Measurements from ENCODE around the gene PPIA. TPM values are rescaled to one million over a fixed set of nuclear protein-coding genes. Genes with fewer than 3 reads are reported as not detected.

PPIA gene
- total and polyA plus RNA-seq, 2 donors from 2014 or later, result 1,143 to 2,940 TPM

- Histone ChIP-seq H3K9me3 (ENCODE audit: control insufficient read depth in 2 of 3, insufficient read depth in 1 of 3, low read length in 3 of 3) (no peaks in the 10 kb centered on the region), H3K27me3 (ENCODE audit: control insufficient read depth, insufficient read depth, low read length) (no peaks in the 10 kb centered on the region), H3K4me3 (ENCODE audit: low read length in 3 of 3) (no peak overlapping the region), H3K9ac (ENCODE audit: low read length in 3 of 3) (no peak overlapping the region), H3K36me3 (ENCODE audit: control insufficient read depth in 2 of 3, insufficient read depth in 3 of 3, low read length in 3 of 3) (peaks cover 4 to 27% (median 17%) of the 10 kb centered on the region in 3 donors), H3K4me1 (ENCODE audit: control insufficient read depth in 2 of 3, insufficient read depth in 2 of 3, low read depth in 1 of 3, low read length in 3 of 3) (peaks cover 0 to 17% (median 0%) of the 10 kb centered on the region in 3 donors), H3K27ac (ENCODE audit: low read depth in 2 of 2, low read length in 2 of 2) (peak overlapping the region in 1 of 2 donors; percentile 11)
- TF ChIP-seq CTCF (IDR thresholded peaks at IDR 0.05; ENCODE audit: borderline replicate concordance, extremely low read depth, insufficient read depth), result no peak
- intact Hi-C loops (cut with DNase I), result no loop called here
- FAIRE-seq (no peak), DNase-seq (peak in 1 of 5 donors; percentile 30)
Observed at GRCh38 chr7:44768628-44769371, 27.7 kb upstream of the PPIA start.

GRCh38 chr7:44769376-44769775 lies 27.1 kb upstream of the PPIA start:
- H3K9ac ChIP-seq (ENCODE audit: low read length in 3 of 3), result no peak overlapping the region
- TF ChIP-seq CTCF (IDR thresholded peaks at IDR 0.05; ENCODE audit: borderline replicate concordance, extremely low read depth, insufficient read depth), result no peak
- peak overlapping the region in 1 of 2 donors; percentile 55 for H3K27ac ChIP-seq (ENCODE audit: low read depth in 2 of 2, low read length in 2 of 2)
- DNase-seq (peak in 2 of 5 donors; percentile 46 to 54), FAIRE-seq (no peak)
- no peaks in the 10 kb centered on the region for H3K9me3 ChIP-seq (ENCODE audit: control insufficient read depth in 2 of 3, insufficient read depth in 1 of 3, low read length in 3 of 3)
- intact Hi-C loops (cut with DNase I), result no loop called here
- no peaks in the 10 kb centered on the region for H3K27me3 ChIP-seq (ENCODE audit: control insufficient read depth, insufficient read depth, low read length)
- peaks cover 3 to 21% (median 13%) of the 10 kb centered on the region in 3 donors for H3K36me3 ChIP-seq (ENCODE audit: control insufficient read depth in 2 of 3, insufficient read depth in 3 of 3, low read length in 3 of 3)
- no peak overlapping the region for H3K4me3 ChIP-seq (ENCODE audit: low read length in 3 of 3)
- peaks cover 0 to 17% (median 0%) of the 10 kb centered on the region in 3 donors for H3K4me1 ChIP-seq (ENCODE audit: control insufficient read depth in 2 of 3, insufficient read depth in 2 of 3, low read depth in 1 of 3, low read length in 3 of 3)

GRCh38 chr7:44769776-44770294 lies 26.6 kb upstream of the PPIA start:
- DNase-seq (peak in 1 of 5 donors; percentile 31), FAIRE-seq (no peak)
- H3K27ac ChIP-seq (ENCODE audit: low read depth in 2 of 2, low read length in 2 of 2), result peak overlapping the region in 1 of 2 donors; percentile 55
- no peaks in the 10 kb centered on the region for H3K27me3 ChIP-seq (ENCODE audit: control insufficient read depth, insufficient read depth, low read length)
- H3K4me1 ChIP-seq (ENCODE audit: control insufficient read depth in 2 of 3, insufficient read depth in 2 of 3, low read depth in 1 of 3, low read length in 3 of 3), result peaks cover 0 to 17% (median 0%) of the 10 kb centered on the region in 3 donors
- no peak for TF ChIP-seq CTCF (IDR thresholded peaks at IDR 0.05; ENCODE audit: borderline replicate concordance, extremely low read depth, insufficient read depth)
- intact Hi-C loops (cut with DNase I), result no loop called here
- H3K4me3 ChIP-seq (ENCODE audit: low read length in 3 of 3), result peak overlapping the region in 1 of 3 donors; percentile 19
- no peaks in the 10 kb centered on the region for H3K9me3 ChIP-seq (ENCODE audit: control insufficient read depth in 2 of 3, insufficient read depth in 1 of 3, low read length in 3 of 3)
- peaks cover 0 to 17% (median 8%) of the 10 kb centered on the region in 3 donors for H3K36me3 ChIP-seq (ENCODE audit: control insufficient read depth in 2 of 3, insufficient read depth in 3 of 3, low read length in 3 of 3)
- H3K9ac ChIP-seq (ENCODE audit: low read length in 3 of 3), result peak overlapping the region in 1 of 3 donors; percentile 38
